Measurements from ENCODE around the gene BSDC1. TPM values are rescaled to one million over a fixed set of nuclear protein-coding genes. Genes with fewer than 3 reads are reported as not detected.

BSDC1 gene
- total and polyA plus RNA-seq, 8 donors: 50.6 to 64.8 (median 57.9) TPM

GRCh38 chr1:32350785-32351398 is 43.3 kb downstream of the BSDC1 start:
- peak; percentile 39 to 42 for TF ChIP-seq CTCF (IDR thresholded peaks at IDR 0.05)
- peaks cover 28 to 66% of the 10 kb centered on the region in 2 donors for H3K4me1 ChIP-seq
- peak overlapping the region; percentile 59 to 61 for H3K4me3 ChIP-seq
- no peaks in the 10 kb centered on the region for H3K27me3 ChIP-seq
- H3K9me3 ChIP-seq: peaks cover 0 to 2% of the 10 kb centered on the region in 2 donors
- intact Hi-C loops (cut with DNase I): no loop called here
- H3K27ac ChIP-seq: peak overlapping the region; percentile 89 to 93
- DNase-seq (peak in 2 of 4 donors; percentile 77 to 93), ATAC-seq (peak; percentile 79)
- no peaks in the 10 kb centered on the region for H3K36me3 ChIP-seq

GRCh38 chr1:32349211-32349708 is 45.0 kb downstream of the BSDC1 start:
- H3K9me3 ChIP-seq: peaks cover 0 to 2% of the 10 kb centered on the region in 2 donors
- H3K27ac ChIP-seq: peak overlapping the region; percentile 33 to 67
- DNase-seq (peak in 2 of 4 donors; percentile 61 to 81), ATAC-seq (no peak)
- H3K4me3 ChIP-seq: no peak overlapping the region
- peaks cover 33 to 75% of the 10 kb centered on the region in 2 donors for H3K4me1 ChIP-seq
- TF ChIP-seq CTCF (IDR thresholded peaks at IDR 0.05): no peak
- intact Hi-C loops (cut with DNase I): no loop called here
- no peaks in the 10 kb centered on the region for H3K27me3 ChIP-seq
- H3K36me3 ChIP-seq: no peaks in the 10 kb centered on the region

GRCh38 chr1:32346532-32347157 is 47.6 kb downstream of the BSDC1 start:
- intact Hi-C loops (cut with DNase I): no loop called here
- no peak for ATAC-seq
- no peak for DNase-seq
- peaks cover 10 to 61% of the 10 kb centered on the region in 2 donors for H3K4me1 ChIP-seq
- no peak overlapping the region for H3K27ac ChIP-seq
- H3K4me3 ChIP-seq: no peak overlapping the region
- TF ChIP-seq CTCF (IDR thresholded peaks at IDR 0.05): no peak
- H3K27me3 ChIP-seq: no peaks in the 10 kb centered on the region
- H3K9me3 ChIP-seq: peaks cover 0 to 2% of the 10 kb centered on the region in 2 donors
- H3K36me3 ChIP-seq: no peaks in the 10 kb centered on the region

- no peak overlapping the region for H3K4me3 ChIP-seq
- peaks cover 10 to 57% of the 10 kb centered on the region in 2 donors for H3K4me1 ChIP-seq
- H3K36me3 ChIP-seq: no peaks in the 10 kb centered on the region
- intact Hi-C loops (cut with DNase I): no loop called here
- peak; percentile 44 for ATAC-seq
- DNase-seq: peak in 1 of 4 donors; percentile 52
- no peaks in the 10 kb centered on the region for H3K27me3 ChIP-seq
- no peaks in the 10 kb centered on the region for H3K9me3 ChIP-seq
- no peak overlapping the region for H3K27ac ChIP-seq
- no peak for TF ChIP-seq CTCF (IDR thresholded peaks at IDR 0.05)
Observed at GRCh38 chr1:32345289-32345827, 48.9 kb downstream of the BSDC1 start.

- no peak for DNase-seq
- Histone ChIP-seq H3K27me3 (no peaks in the 10 kb centered on the region), H3K9me3 (no peaks in the 10 kb centered on the region), H3K36me3 (no peaks in the 10 kb centered on the region), H3K4me3 (no peak overlapping the region), H3K27ac (no peak overlapping the region), H3K4me1 (peaks cover 4 to 58% of the 10 kb centered on the region in 2 donors)
- intact Hi-C loops (cut with DNase I): no loop called here
- TF ChIP-seq CTCF (IDR thresholded peaks at IDR 0.05): no peak
- ATAC-seq: no peak
Observed at GRCh38 chr1:32342704-32343103, 51.5 kb downstream of the BSDC1 start.

All from left lung (tissue), 10 donors.